ENCODE results near the gene CD99.

- no peak for TF ChIP-seq CTCF (IDR thresholded peaks at IDR 0.05; ENCODE audit: poor library complexity)
- no peak for TF ChIP-seq EZH2 (IDR thresholded peaks at IDR 0.05; ENCODE audit: borderline replicate concordance)
These were observed 12.5 kb upstream of the CD99 start for GRCh38 chrX:2678583-2678982.
